CD4-positive, alpha-beta memory T cell (primary cell): Measurements from ENCODE around the gene RNF214. TPM values are rescaled to one million over a fixed set of nuclear protein-coding genes. Genes with fewer than 3 reads are reported as not detected.

Experiments
- CTCF ChIA-PET: fragments of 350-600 bp; sonication (Branson Sonifier 250); formaldehyde crosslinking; loops from one replicate; lab custom pipeline; 2021; ENCODE audit warnings: inconsistent platforms; ENCODE audit not compliant: partially characterized antibody; lab: Charles Lee
- POLR2A ChIA-PET: fragments of 350-600 bp; sonication (Branson Sonifier 250); formaldehyde crosslinking; loops from one replicate; lab custom pipeline; 2021; ENCODE audit not compliant: partially characterized antibody; lab: Charles Lee
- DNase-seq, 5 donors: peaks; one replicate each; pipeline versions ENCODE4 v3.0.0 to v3.0.0-alpha.2; 2020 to 2022; ENCODE audit warnings: mixed read lengths in 1 of 5
- H3K27ac ChIP-seq: one replicate; pipeline ENCODE4 v1.7.0; 2013; ENCODE audit warnings: low read depth, low read length
- H3K27me3 ChIP-seq: 2 replicates; pipeline ENCODE4 v1.7.0; 2013; ENCODE audit warnings: mild to moderate bottlenecking, low read length, moderate library complexity; ENCODE audit not compliant: insufficient read depth
- H3K36me3 ChIP-seq: 2 replicates; pipeline ENCODE4 v1.7.0; 2013; ENCODE audit warnings: mild to moderate bottlenecking, low read length, moderate library complexity; ENCODE audit not compliant: insufficient read depth
- H3K4me1 ChIP-seq: 2 replicates; pipeline ENCODE4 v1.7.0; 2013; ENCODE audit warnings: mild to moderate bottlenecking, low read length, moderate library complexity; ENCODE audit not compliant: insufficient read depth
- H3K4me3 ChIP-seq, 2 donors: one replicate each; pipeline ENCODE4 v1.7.0; 2013; ENCODE audit warnings: low read length in 2 of 2, mild to moderate bottlenecking in 1 of 2
- H3K9me3 ChIP-seq, 2 donors: one replicate each; pipeline ENCODE4 v1.7.0; 2013; ENCODE audit warnings: low read length in 2 of 2, control low read depth in 1 of 2; ENCODE audit not compliant: control insufficient read depth in 1 of 2
- H3K27ac Mint-ChIP-seq, 7 donors: one replicate each; pipeline ENCODE4 v1.8.0; 2020 to 2021; ENCODE audit warnings: mixed read lengths in 7 of 7, mild to moderate bottlenecking in 6 of 7, inconsistent platforms in 3 of 7, moderate library complexity in 3 of 7
- H3K27me3 Mint-ChIP-seq, 2 donors: one replicate each; pipeline ENCODE4 v1.8.0; 2020 to 2021; ENCODE audit warnings: mixed read lengths in 2 of 2
- H3K36me3 Mint-ChIP-seq, 2 donors: one replicate each; pipeline ENCODE4 v1.8.0; 2020 to 2021; ENCODE audit warnings: mixed read lengths in 2 of 2, inconsistent platforms in 1 of 2, mild to moderate bottlenecking in 1 of 2
- H3K4me1 Mint-ChIP-seq, 4 donors: one replicate each; pipeline ENCODE4 v1.8.0; 2020 to 2021; ENCODE audit warnings: mixed read lengths in 4 of 4, mild to moderate bottlenecking in 1 of 4
- H3K4me3 Mint-ChIP-seq, 8 donors: one replicate each; pipeline ENCODE4 v1.8.0; 2020 to 2021; ENCODE audit warnings: mixed read lengths in 8 of 8, mild to moderate bottlenecking in 7 of 8, moderate library complexity in 6 of 8, inconsistent platforms in 3 of 8
- H3K9me3 Mint-ChIP-seq, 8 donors: one replicate each; pipeline ENCODE4 v1.8.0; 2020 to 2021; ENCODE audit warnings: mixed read lengths in 8 of 8, mild to moderate bottlenecking in 5 of 8, inconsistent platforms in 3 of 8, moderate library complexity in 1 of 8
- intact Hi-C: fragments of 100-400 bp; cut with micrococcal nuclease; formaldehyde crosslinking; loops from one replicate; pipeline ENCODE4 v1.15.1; 2023
- polyA plus RNA-seq, 2 donors: library from polyadenylated mRNA; unstranded; fragments of 300-500 nt; fragmentation: Illumina TruSeq; gene quantifications; one replicate each; pipeline ENCODE4 v1.2.3, GENCODE V29; 2021
- total RNA-seq, 2 experiments: library from RNA; stranded (reverse); gene quantifications; one replicate each; pipeline ENCODE4 v1.2.3, GENCODE V29; 2021

RNF214 gene
- total and polyA plus RNA-seq, 4 experiments from 2014 or later = 20.7 to 50.1 (median 43.4) TPM

DNA sequence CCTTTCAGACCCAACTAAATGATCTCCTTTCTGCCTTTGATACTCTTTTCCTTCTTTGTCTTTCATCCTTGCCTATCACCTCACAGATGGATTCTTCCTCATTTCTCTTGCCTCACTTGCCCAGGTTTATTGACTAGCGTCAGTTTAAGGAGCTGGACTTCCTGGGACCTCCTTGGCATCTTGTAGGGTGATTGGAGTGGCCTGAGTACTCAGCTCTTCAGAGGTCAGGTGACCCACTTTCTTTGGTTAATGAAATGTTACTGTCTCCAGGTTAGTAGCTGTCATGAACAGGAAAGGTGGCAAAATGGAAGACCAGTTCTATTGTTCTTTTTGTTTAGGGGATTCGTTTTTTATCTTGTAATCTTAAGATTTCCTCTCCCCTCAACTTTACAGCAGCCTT lies 54.1 kb downstream of the RNF214 start:
- Mint-ChIP-seq H3K27me3 (no peaks in the 10 kb centered on the region), H3K4me1 (peaks cover 25 to 55% (median 44%) of the 10 kb centered on the region in 4 donors), H3K4me3 (no peak overlapping the region), H3K36me3 (peaks cover 71 to 73% of the 10 kb centered on the region in 2 donors), H3K9me3 (no peaks in the 10 kb centered on the region), H3K27ac (peak overlapping the region; percentile 1 to 76 (median 59))
- H3K9me3 ChIP-seq = no peaks in the 10 kb centered on the region
- intact Hi-C loops = no loop called here
- no peaks in the 10 kb centered on the region for H3K27me3 ChIP-seq
- POLR2A ChIA-PET = interaction anchor here (1.5 to 1.6 kb wide), 2 partner anchors 41 to 55 kb away, joined by 6 to 8 read pairs; partner anchors contain the start of genes CEP164, PCSK7 and RNF214
- CTCF ChIA-PET = interaction anchor here (0.9 to 1.6 kb wide), 3 partner anchors 40 to 71 kb away, joined by 3 to 5 read pairs (median 3); no protein-coding TSS in a partner anchor
- no peak for DNase-seq
- H3K4me1 ChIP-seq = peaks cover 19% of the 10 kb centered on the region
- no peak overlapping the region for H3K4me3 ChIP-seq
- no peak overlapping the region for H3K27ac ChIP-seq
- peaks cover 35% of the 10 kb centered on the region for H3K36me3 ChIP-seq

DNA sequence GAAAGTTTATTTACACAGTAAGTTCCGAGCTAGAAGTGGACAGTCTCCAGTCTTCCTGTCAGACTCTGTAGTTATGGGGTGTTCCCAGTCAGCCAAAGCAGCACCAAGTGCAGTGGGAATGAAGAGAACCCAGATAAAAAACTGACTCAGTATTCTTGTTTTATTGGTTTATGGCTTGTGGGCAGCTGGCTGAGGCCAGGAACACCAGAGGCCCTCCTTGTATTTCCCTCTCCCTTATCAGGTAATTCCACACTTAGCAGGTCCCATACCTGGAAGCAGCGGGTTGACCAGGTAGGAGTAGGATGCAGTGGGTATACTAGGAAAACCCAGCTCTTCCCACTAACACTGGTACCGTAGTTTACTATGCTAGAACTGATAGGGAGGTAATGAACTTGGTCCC lies 55.2 kb downstream of the RNF214 start:
- no peak overlapping the region for H3K4me3 ChIP-seq
- Mint-ChIP-seq H3K27ac (peak overlapping the region; percentile 16 to 71 (median 60)), H3K4me1 (peaks cover 14 to 44% (median 34%) of the 10 kb centered on the region in 4 donors), H3K4me3 (no peak overlapping the region), H3K36me3 (peaks cover 61 to 63% of the 10 kb centered on the region in 2 donors), H3K27me3 (no peaks in the 10 kb centered on the region), H3K9me3 (no peaks in the 10 kb centered on the region)
- H3K36me3 ChIP-seq = peaks cover 30% of the 10 kb centered on the region
- peaks cover 8% of the 10 kb centered on the region for H3K4me1 ChIP-seq
- CTCF ChIA-PET = no interaction called here
- DNase-seq = no peak
- no peaks in the 10 kb centered on the region for H3K9me3 ChIP-seq
- H3K27ac ChIP-seq = no peak overlapping the region
- POLR2A ChIA-PET = interaction anchor here (0.9 to 4.7 kb wide), 3 partner anchors 7 to 40 kb away, joined by 3 to 19 read pairs (median 4); partner anchors contain the start of gene CEP164
- H3K27me3 ChIP-seq = no peaks in the 10 kb centered on the region
- intact Hi-C loops = no loop called here

DNA sequence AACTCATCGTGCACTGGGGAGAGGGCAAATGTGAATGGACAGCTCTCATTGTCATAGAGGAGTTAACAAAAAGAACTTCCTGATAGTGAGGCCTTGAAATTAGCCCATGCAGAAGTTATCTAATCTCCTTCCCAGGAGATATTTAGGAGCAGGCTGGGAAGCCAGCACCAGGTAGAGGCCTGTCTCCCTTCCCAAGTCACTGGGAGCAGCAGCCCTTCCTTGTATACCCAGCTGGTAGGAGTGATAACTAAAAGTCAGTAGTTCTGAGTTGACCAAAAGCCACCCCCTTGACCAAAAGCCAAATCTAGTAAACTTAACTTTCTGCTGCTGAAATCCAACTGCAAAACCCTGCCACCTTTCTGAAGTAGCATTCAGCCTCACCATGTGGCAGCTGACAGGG lies 57.3 kb downstream of the RNF214 start:
- Histone ChIP-seq H3K4me3 (no peak overlapping the region), H3K36me3 (peaks cover 17% of the 10 kb centered on the region), H3K4me1 (peaks cover 6% of the 10 kb centered on the region), H3K9me3 (no peaks in the 10 kb centered on the region), H3K27me3 (no peaks in the 10 kb centered on the region), H3K27ac (no peak overlapping the region)
- intact Hi-C loops = no loop called here
- H3K27me3 Mint-ChIP-seq = no peaks in the 10 kb centered on the region
- CTCF ChIA-PET = no interaction called here
- POLR2A ChIA-PET = interaction anchor here (4.7 kb wide), 1 partner anchor 9 kb away, joined by 19 read pairs; no protein-coding TSS in a partner anchor
- peak overlapping the region in 2 of 7 donors; percentile 10 to 18 for H3K27ac Mint-ChIP-seq
- H3K4me3 Mint-ChIP-seq = no peak overlapping the region
- H3K36me3 Mint-ChIP-seq = peaks cover 54% of the 10 kb centered on the region in 2 donors
- no peak for DNase-seq
- peaks cover 10 to 35% (median 28%) of the 10 kb centered on the region in 4 donors for H3K4me1 Mint-ChIP-seq
- no peaks in the 10 kb centered on the region for H3K9me3 Mint-ChIP-seq

DNA sequence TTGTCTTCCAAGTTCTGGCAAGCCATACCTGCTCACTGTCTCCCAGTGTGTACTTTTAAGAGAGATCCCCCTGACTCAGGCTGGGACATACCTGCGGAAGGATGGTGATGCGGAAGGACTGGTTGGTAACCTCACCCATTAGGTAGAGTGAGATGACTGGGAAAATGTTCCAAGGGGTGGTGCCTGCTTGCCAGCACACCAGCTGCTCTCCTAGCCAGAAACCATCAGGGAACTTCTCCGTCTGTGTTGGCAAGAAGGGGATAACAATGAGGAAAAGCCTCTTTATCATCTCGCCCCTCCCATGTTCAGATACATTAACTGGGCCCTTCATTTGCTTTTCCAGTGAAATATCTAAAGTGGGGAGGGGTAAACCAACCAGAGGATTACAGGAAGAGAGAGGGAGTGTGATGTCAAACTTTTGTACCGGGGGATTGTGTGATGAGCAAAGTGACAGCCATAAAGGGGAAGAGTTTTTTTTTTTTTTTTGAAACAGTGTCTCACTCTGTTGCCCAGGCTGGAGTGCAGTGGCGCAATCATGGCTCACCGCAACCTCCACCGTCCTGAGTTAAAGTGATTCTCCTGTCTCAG lies 58.4 kb downstream of the RNF214 start, which contains the start of gene BACE1-AS:
Gene BACE1-AS, plus strand, starts transcription at position 538 of the 588 bp plus-strand sequence.
- H3K4me1 Mint-ChIP-seq = peaks cover 9 to 31% (median 18%) of the 10 kb centered on the region in 4 donors
- Histone ChIP-seq H3K9me3 (no peaks in the 10 kb centered on the region), H3K27me3 (no peaks in the 10 kb centered on the region), H3K4me3 (no peak within 1 kb of the TSS), H3K36me3 (peaks cover 7% of the 10 kb centered on the region), H3K27ac (no peak within 1 kb of the TSS), H3K4me1 (peaks cover 6% of the 10 kb centered on the region)
- intact Hi-C loops = no loop called here
- peaks cover 45 to 47% of the 10 kb centered on the region in 2 donors for H3K36me3 Mint-ChIP-seq
- DNase-seq = no peak
- peak within 1 kb of the TSS in 5 of 7 donors; percentile 8 to 60 (median 46) for H3K27ac Mint-ChIP-seq
- H3K27me3 Mint-ChIP-seq = no peaks in the 10 kb centered on the region
- ChIA-PET CTCF (no interaction called here), POLR2A (interaction anchor here (0.9 to 4.7 kb wide), 3 partner anchors 11 to 60 kb away, joined by 3 to 19 read pairs (median 3); no protein-coding TSS in a partner anchor)
- no peak within 1 kb of the TSS for H3K4me3 Mint-ChIP-seq
- no peaks in the 10 kb centered on the region for H3K9me3 Mint-ChIP-seq

DNA sequence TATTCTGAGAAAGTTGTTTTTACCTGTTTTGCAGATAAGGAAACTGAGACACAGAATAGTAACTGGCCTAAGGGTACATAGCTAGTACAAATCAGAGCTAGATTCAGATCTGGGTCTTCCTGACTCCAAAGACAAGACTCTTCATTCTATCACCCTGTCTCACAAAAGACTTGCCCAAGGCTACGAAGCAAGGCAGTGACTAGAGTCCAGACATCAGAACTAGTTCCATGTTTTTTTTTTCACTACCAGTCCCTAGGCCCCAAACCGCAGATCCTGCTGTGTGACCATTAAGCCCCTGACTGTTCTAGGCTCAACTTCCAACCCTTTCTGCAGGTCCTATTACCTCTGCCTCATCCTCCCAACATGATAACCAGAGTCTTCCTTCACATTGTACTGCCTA lies 60.1 kb downstream of the RNF214 start:
- DNase-seq = no peak
- POLR2A ChIA-PET = no interaction called here
- intact Hi-C loops = no loop called here
- Histone ChIP-seq H3K4me1 (no peaks in the 10 kb centered on the region), H3K27me3 (no peaks in the 10 kb centered on the region), H3K9me3 (no peaks in the 10 kb centered on the region), H3K36me3 (peaks cover 5% of the 10 kb centered on the region), H3K27ac (no peak overlapping the region), H3K4me3 (no peak overlapping the region)
- Mint-ChIP-seq H3K36me3 (peaks cover 34 to 38% of the 10 kb centered on the region in 2 donors), H3K9me3 (no peaks in the 10 kb centered on the region), H3K27me3 (no peaks in the 10 kb centered on the region), H3K27ac (peak overlapping the region in 2 of 7 donors; percentile 15 to 52), H3K4me3 (no peak overlapping the region), H3K4me1 (peaks cover 0 to 14% (median 9%) of the 10 kb centered on the region in 4 donors)
- CTCF ChIA-PET = no interaction called here

DNA sequence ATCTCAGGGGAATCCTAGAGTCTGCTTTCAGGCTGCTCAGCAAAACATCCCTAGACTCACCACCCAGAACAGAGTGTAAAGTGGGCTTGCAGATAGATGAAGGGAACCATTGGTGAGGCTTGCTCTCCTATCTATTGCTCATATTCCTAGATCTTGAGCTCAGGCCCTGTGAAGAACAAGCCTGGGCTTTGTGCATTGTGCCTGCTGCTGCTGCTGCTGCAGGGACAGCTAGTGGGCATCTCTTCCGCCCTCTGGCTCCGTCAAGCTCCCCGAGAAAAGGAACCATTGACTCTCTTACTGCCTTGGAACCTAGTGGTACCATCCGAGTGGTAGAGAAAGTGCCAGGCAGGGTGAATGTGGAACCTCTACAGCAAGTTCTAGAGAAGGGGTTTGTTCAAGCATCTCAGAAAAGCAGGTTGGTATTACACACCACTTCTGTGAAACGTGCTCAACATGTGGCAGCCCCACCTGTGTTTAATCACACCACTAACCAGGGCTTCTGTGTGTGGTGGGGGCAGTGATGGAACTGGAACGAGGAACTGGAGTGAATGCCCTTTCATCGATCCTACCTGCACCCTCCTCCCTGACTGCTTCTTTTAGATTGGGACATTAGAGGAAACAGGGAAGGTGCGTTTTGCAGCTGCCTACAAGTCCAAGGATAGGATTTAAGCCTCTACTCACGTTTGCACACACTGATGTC lies 63.1 kb downstream of the RNF214 start:
- peak overlapping the region in 3 of 7 donors; percentile 9 to 57 (median 48) for H3K27ac Mint-ChIP-seq
- peaks cover under 1% of the 10 kb centered on the region in 4 donors for H3K4me1 Mint-ChIP-seq
- Histone ChIP-seq H3K27ac (no peak overlapping the region), H3K4me3 (no peak overlapping the region), H3K4me1 (no peaks in the 10 kb centered on the region), H3K27me3 (no peaks in the 10 kb centered on the region), H3K36me3 (no peaks in the 10 kb centered on the region), H3K9me3 (no peaks in the 10 kb centered on the region)
- ChIA-PET CTCF (interaction anchor here (0.5 to 0.6 kb wide), 2 partner anchors 9 to 11 kb away, joined by 3 read pairs; no protein-coding TSS in a partner anchor), POLR2A (interaction anchor here (0.6 kb wide), 1 partner anchor 9 kb away, joined by 3 read pairs; no protein-coding TSS in a partner anchor)
- H3K9me3 Mint-ChIP-seq = no peaks in the 10 kb centered on the region
- H3K4me3 Mint-ChIP-seq = no peak overlapping the region
- DNase-seq = no peak
- peaks cover 13% of the 10 kb centered on the region in 2 donors for H3K36me3 Mint-ChIP-seq
- H3K27me3 Mint-ChIP-seq = no peaks in the 10 kb centered on the region
- intact Hi-C loops = no loop called here

DNA sequence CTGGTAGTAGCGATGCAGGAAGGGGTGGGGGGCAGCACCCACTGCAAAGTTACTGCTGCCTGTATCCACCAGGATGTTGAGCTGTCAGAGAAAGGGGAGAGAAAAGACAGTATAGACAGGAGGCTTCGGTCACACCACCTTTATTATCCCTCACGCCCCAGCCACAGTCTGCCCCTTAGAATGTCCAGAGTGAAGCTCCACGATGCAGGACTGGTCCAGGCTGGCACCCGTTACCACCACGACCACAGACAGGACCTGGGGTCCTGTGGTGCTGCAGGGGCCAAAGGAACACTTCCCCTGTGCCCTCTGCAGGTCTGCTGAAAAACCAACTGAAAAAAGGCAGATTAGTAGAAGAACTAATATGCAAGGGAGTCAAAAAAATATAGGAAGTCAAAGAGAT lies 64.4 kb downstream of the RNF214 start:
- Mint-ChIP-seq H3K27me3 (no peaks in the 10 kb centered on the region), H3K27ac (peak overlapping the region in 3 of 7 donors; percentile 13 to 61 (median 42))

More for the DNA sequence above, 64.4 kb downstream of the RNF214 start:
- H3K4me1 ChIP-seq = no peaks in the 10 kb centered on the region
- no peaks in the 10 kb centered on the region for H3K9me3 ChIP-seq
- no peaks in the 10 kb centered on the region for H3K36me3 ChIP-seq
- no peak overlapping the region for H3K4me3 ChIP-seq
- Mint-ChIP-seq H3K4me3 (no peak overlapping the region), H3K4me1 (peaks cover 4 to 7% (median 6%) of the 10 kb centered on the region in 4 donors), H3K9me3 (no peaks in the 10 kb centered on the region), H3K36me3 (peaks cover 7 to 10% of the 10 kb centered on the region in 2 donors)
- no peaks in the 10 kb centered on the region for H3K27me3 ChIP-seq
- ChIA-PET CTCF (no interaction called here), POLR2A (interaction anchor here (1.3 kb wide), 1 partner anchor 19 kb away, joined by 3 read pairs; the partner anchor contains the start of gene BACE1)
- H3K27ac ChIP-seq = no peak overlapping the region
- intact Hi-C loops = no loop called here
- DNase-seq = no peak
